ENCODE results near the gene PHYKPL.

The PHYKPL gene

GRCh38 chr5:178221853-178222252 lies 10.7 kb downstream of the PHYKPL start:
- no peak for DNase-seq

- DNase-seq: no peak
Observed at GRCh38 chr5:178221282-178221681, 11.3 kb downstream of the PHYKPL start.

GRCh38 chr5:178218827-178219226 lies 13.8 kb downstream of the PHYKPL start:
- no peak for DNase-seq

- no peak for DNase-seq
Observed at GRCh38 chr5:178218237-178218776, 14.3 kb downstream of the PHYKPL start.

- no peak for DNase-seq
Observed at GRCh38 chr5:178216779-178217178, 15.8 kb downstream of the PHYKPL start.

GRCh38 chr5:178216088-178216534 lies 16.5 kb downstream of the PHYKPL start:
- DNase-seq: no peak

- DNase-seq: no peak
Observed at GRCh38 chr5:178215280-178216002, 17.2 kb downstream of the PHYKPL start.

GRCh38 chr5:178214160-178214803 lies 18.3 kb downstream of the PHYKPL start:
- DNase-seq: no peak

GRCh38 chr5:178213748-178214151 lies 18.9 kb downstream of the PHYKPL start:
- no peak for DNase-seq

GRCh38 chr5:178213003-178213461 lies 19.6 kb downstream of the PHYKPL start:
- no peak for DNase-seq

- no peak for DNase-seq
Observed at GRCh38 chr5:178212241-178213002, 20.2 kb downstream of the PHYKPL start.

- no peak for DNase-seq
Observed at GRCh38 chr5:178211095-178212048, 21.2 kb downstream of the PHYKPL start.

GRCh38 chr5:178210686-178211085 lies 21.9 kb downstream of the PHYKPL start:
- DNase-seq: no peak

- DNase-seq: no peak
Observed at GRCh38 chr5:178210073-178210535, 22.5 kb downstream of the PHYKPL start.

- DNase-seq: no peak
Observed at GRCh38 chr5:178209334-178210072, 23.1 kb downstream of the PHYKPL start.

GRCh38 chr5:178208540-178209227 lies 23.9 kb downstream of the PHYKPL start:
- no peak for DNase-seq

GRCh38 chr5:178207917-178208280 lies 24.7 kb downstream of the PHYKPL start:
- DNase-seq: no peak

GRCh38 chr5:178207183-178207916 lies 25.3 kb downstream of the PHYKPL start:
- DNase-seq: peak in 1 of 2 experiments; percentile 32

GRCh38 chr5:178206166-178207101 lies 26.2 kb downstream of the PHYKPL start:
- DNase-seq: no peak
